ENCODE data around the gene NAV2.

Gene NAV2

GRCh38 chr11:19853920-19854319 is 141.3 kb downstream of the NAV2 start:
- DNase-seq (no peak), ATAC-seq (no peak)
- Mint-ChIP-seq H3K36me3 (ENCODE audit: low read depth) (no peaks in the 10 kb centered on the region), H3K9me3 (no peaks in the 10 kb centered on the region), H3K27me3 (peaks cover 6% of the 10 kb centered on the region), H3K4me1 (no peaks in the 10 kb centered on the region), H3K4me3 (no peak overlapping the region), H3K27ac (no peak overlapping the region)

- no peak overlapping the region for H3K27ac Mint-ChIP-seq
- H3K4me3 Mint-ChIP-seq = no peak overlapping the region
- DNase-seq (no peak), ATAC-seq (no peak)
- no peaks in the 10 kb centered on the region for H3K9me3 Mint-ChIP-seq
- no peaks in the 10 kb centered on the region for H3K36me3 Mint-ChIP-seq (ENCODE audit: low read depth)
- no peaks in the 10 kb centered on the region for H3K4me1 Mint-ChIP-seq
- H3K27me3 Mint-ChIP-seq = peaks cover 6% of the 10 kb centered on the region
Observed at GRCh38 chr11:19861171-19861570, 148.5 kb downstream of the NAV2 start.

- no peak overlapping the region for H3K4me3 Mint-ChIP-seq
- H3K4me1 Mint-ChIP-seq = no peaks in the 10 kb centered on the region
Observed at GRCh38 chr11:19862091-19862490, 149.5 kb downstream of the NAV2 start.

GRCh38 chr11:19864141-19865140 is 151.8 kb downstream of the NAV2 start:
- Mint-ChIP-seq H3K36me3 (ENCODE audit: low read depth) (no peaks in the 10 kb centered on the region), H3K4me1 (no peaks in the 10 kb centered on the region), H3K27ac (no peak overlapping the region), H3K27me3 (no peaks in the 10 kb centered on the region), H3K9me3 (no peaks in the 10 kb centered on the region), H3K4me3 (no peak overlapping the region)
- no peak for ATAC-seq
- no peak for DNase-seq

More at GRCh38 chr11:19862091-19862490, 149.5 kb downstream of the NAV2 start:
- no peaks in the 10 kb centered on the region for H3K9me3 Mint-ChIP-seq
- DNase-seq (no peak), ATAC-seq (no peak)
- no peaks in the 10 kb centered on the region for H3K36me3 Mint-ChIP-seq (ENCODE audit: low read depth)
- no peak overlapping the region for H3K27ac Mint-ChIP-seq
- peaks cover 6% of the 10 kb centered on the region for H3K27me3 Mint-ChIP-seq

GRCh38 chr11:19866037-19866436 is 153.4 kb downstream of the NAV2 start:
- Mint-ChIP-seq H3K4me3 (no peak overlapping the region), H3K36me3 (ENCODE audit: low read depth) (no peaks in the 10 kb centered on the region), H3K27me3 (no peaks in the 10 kb centered on the region), H3K4me1 (no peaks in the 10 kb centered on the region), H3K9me3 (no peaks in the 10 kb centered on the region), H3K27ac (no peak overlapping the region)
- ATAC-seq (no peak), DNase-seq (no peak)

GRCh38 chr11:19866521-19866920 is 153.9 kb downstream of the NAV2 start:
- Mint-ChIP-seq H3K27me3 (no peaks in the 10 kb centered on the region), H3K36me3 (ENCODE audit: low read depth) (no peaks in the 10 kb centered on the region), H3K9me3 (no peaks in the 10 kb centered on the region), H3K4me3 (no peak overlapping the region), H3K4me1 (no peaks in the 10 kb centered on the region), H3K27ac (no peak overlapping the region)
- ATAC-seq (no peak), DNase-seq (no peak)

GRCh38 chr11:19867064-19867463 is 154.4 kb downstream of the NAV2 start:
- Mint-ChIP-seq H3K9me3 (no peaks in the 10 kb centered on the region), H3K4me3 (no peak overlapping the region), H3K27me3 (no peaks in the 10 kb centered on the region), H3K27ac (no peak overlapping the region), H3K36me3 (ENCODE audit: low read depth) (no peaks in the 10 kb centered on the region), H3K4me1 (no peaks in the 10 kb centered on the region)
- no peak for DNase-seq
- no peak for ATAC-seq

GRCh38 chr11:19868281-19868821 is 155.7 kb downstream of the NAV2 start:
- Mint-ChIP-seq H3K27ac (no peak overlapping the region), H3K4me3 (no peak overlapping the region)
- DNase-seq = no peak

GRCh38 chr11:19868871-19869270 is 156.2 kb downstream of the NAV2 start:
- Mint-ChIP-seq H3K27me3 (no peaks in the 10 kb centered on the region), H3K9me3 (no peaks in the 10 kb centered on the region), H3K4me3 (no peak overlapping the region), H3K27ac (no peak overlapping the region), H3K4me1 (no peaks in the 10 kb centered on the region), H3K36me3 (ENCODE audit: low read depth) (no peaks in the 10 kb centered on the region)
- ATAC-seq (no peak), DNase-seq (no peak)

More at GRCh38 chr11:19868281-19868821, 155.7 kb downstream of the NAV2 start:
- no peaks in the 10 kb centered on the region for H3K27me3 Mint-ChIP-seq
- no peaks in the 10 kb centered on the region for H3K4me1 Mint-ChIP-seq
- H3K36me3 Mint-ChIP-seq (ENCODE audit: low read depth) = no peaks in the 10 kb centered on the region
- ATAC-seq = no peak
- no peaks in the 10 kb centered on the region for H3K9me3 Mint-ChIP-seq

GRCh38 chr11:19869466-19869865 is 156.8 kb downstream of the NAV2 start:
- no peak overlapping the region for H3K27ac Mint-ChIP-seq
- ATAC-seq (no peak), DNase-seq (no peak)
- H3K36me3 Mint-ChIP-seq (ENCODE audit: low read depth) = no peaks in the 10 kb centered on the region
- H3K4me1 Mint-ChIP-seq = no peaks in the 10 kb centered on the region
- no peak overlapping the region for H3K4me3 Mint-ChIP-seq
- H3K9me3 Mint-ChIP-seq = no peaks in the 10 kb centered on the region
- H3K27me3 Mint-ChIP-seq = no peaks in the 10 kb centered on the region

GRCh38 chr11:19869946-19870589 is 157.4 kb downstream of the NAV2 start:
- Mint-ChIP-seq H3K9me3 (no peaks in the 10 kb centered on the region), H3K27me3 (no peaks in the 10 kb centered on the region), H3K27ac (no peak overlapping the region), H3K4me1 (no peaks in the 10 kb centered on the region), H3K36me3 (ENCODE audit: low read depth) (no peaks in the 10 kb centered on the region), H3K4me3 (no peak overlapping the region)
- ATAC-seq (no peak), DNase-seq (no peak)

GRCh38 chr11:19871531-19871930 is 158.9 kb downstream of the NAV2 start:
- no peak for DNase-seq
- Mint-ChIP-seq H3K9me3 (no peaks in the 10 kb centered on the region), H3K36me3 (ENCODE audit: low read depth) (no peaks in the 10 kb centered on the region), H3K27me3 (no peaks in the 10 kb centered on the region), H3K4me3 (no peak overlapping the region), H3K27ac (no peak overlapping the region), H3K4me1 (no peaks in the 10 kb centered on the region)
- ATAC-seq = no peak

- Mint-ChIP-seq H3K27me3 (no peaks in the 10 kb centered on the region), H3K4me3 (no peak overlapping the region)
- no peak for ATAC-seq
Observed at GRCh38 chr11:19872512-19873145, 160.0 kb downstream of the NAV2 start.

GRCh38 chr11:19873730-19874129 is 161.1 kb downstream of the NAV2 start:
- no peak overlapping the region for H3K27ac Mint-ChIP-seq
- DNase-seq = no peak
- no peaks in the 10 kb centered on the region for H3K36me3 Mint-ChIP-seq (ENCODE audit: low read depth)
- ATAC-seq = no peak
- no peaks in the 10 kb centered on the region for H3K9me3 Mint-ChIP-seq
- H3K4me1 Mint-ChIP-seq = no peaks in the 10 kb centered on the region
- H3K27me3 Mint-ChIP-seq = no peaks in the 10 kb centered on the region
- no peak overlapping the region for H3K4me3 Mint-ChIP-seq

More at GRCh38 chr11:19872512-19873145, 160.0 kb downstream of the NAV2 start:
- H3K9me3 Mint-ChIP-seq = no peaks in the 10 kb centered on the region
- no peaks in the 10 kb centered on the region for H3K36me3 Mint-ChIP-seq (ENCODE audit: low read depth)
- H3K27ac Mint-ChIP-seq = no peak overlapping the region
- no peak for DNase-seq
- H3K4me1 Mint-ChIP-seq = no peaks in the 10 kb centered on the region

Measured in activated naive CD8-positive, alpha-beta T cell treated with anti-CD3 and anti-CD28 coated beads, Interleukin-2, amount 50 U/mL, for 24 hours (primary cell).